ENCODE measurements around the gene TGFBR1. TPM values are rescaled to one million over a fixed set of nuclear protein-coding genes. Genes with fewer than 3 reads are reported as not detected.

TGFBR1 gene
- total RNA-seq, 1 experiment from 2014 or later = 9.5 TPM

GRCh38 chr9:99147177-99147576, 42.3 kb downstream of the TGFBR1 start:
- Histone ChIP-seq H3F3A (ENCODE audit: low read length, unreplicated experiment) (no peaks in the 10 kb centered on the region), H3K4me2 (ENCODE audit: low read length) (no peak overlapping the region), H3K4me3 (ENCODE audit: low read length) (no peak overlapping the region), H2AFZ (ENCODE audit: low read length) (no peak overlapping the region), H4K20me1 (ENCODE audit: low read length) (no peaks in the 10 kb centered on the region), H3K9ac (ENCODE audit: low read length) (no peak overlapping the region), H3K79me2 (ENCODE audit: low read length) (no peaks in the 10 kb centered on the region), H3K4me1 (ENCODE audit: insufficient read depth, low read length) (peaks cover 10% of the 10 kb centered on the region), H3K9me2 (replicated peaks; ENCODE audit: low read length) (no peaks in the 10 kb centered on the region), H3K27me3 (ENCODE audit: low read length) (no peaks in the 10 kb centered on the region), H3K9me3 (ENCODE audit: low read length) (no peaks in the 10 kb centered on the region), H3K27ac (ENCODE audit: low read length) (no peak overlapping the region), H3K36me3 (ENCODE audit: low read depth, low read length) (peaks cover 4% of the 10 kb centered on the region)
- CTCF ChIA-PET = no interaction called here
- ATAC-seq = no peak
- intact Hi-C loops (cut with micrococcal nuclease) = no loop called here
- no peak for DNase-seq
- TF ChIP-seq EZH2phosphoT487 (IDR thresholded peaks at IDR 0.05; ENCODE audit: borderline replicate concordance, low read length) = no peak
- no peak for TF ChIP-seq EZH2 (IDR thresholded peaks at IDR 0.05; ENCODE audit: low read length, unreplicated experiment)
- no TSS peak for BruUV-seq (replicated peaks)
- POLR2A ChIA-PET (ENCODE audit: unreplicated experiment) = no interaction called here

- no peak for TF ChIP-seq EZH2phosphoT487 (IDR thresholded peaks at IDR 0.05; ENCODE audit: borderline replicate concordance, low read length)
- TF ChIP-seq CTCF (conservative IDR thresholded peaks at IDR 0.05; ENCODE audit: low read depth, low read length) = no peak
- no peak for TF ChIP-seq EZH2 (IDR thresholded peaks at IDR 0.05; ENCODE audit: low read length, unreplicated experiment)
- Histone ChIP-seq H3K27ac (ENCODE audit: low read length) (no peak overlapping the region), H3F3A (ENCODE audit: low read length, unreplicated experiment) (no peaks in the 10 kb centered on the region), H3K9me2 (replicated peaks; ENCODE audit: low read length) (no peaks in the 10 kb centered on the region), H4K20me1 (ENCODE audit: low read length) (no peaks in the 10 kb centered on the region), H3K9ac (ENCODE audit: low read length) (no peak overlapping the region), H2AFZ (ENCODE audit: low read length) (no peak overlapping the region), H3K9me3 (ENCODE audit: low read length) (no peaks in the 10 kb centered on the region), H3K4me3 (ENCODE audit: low read length) (no peak overlapping the region), H3K79me2 (ENCODE audit: low read length) (no peaks in the 10 kb centered on the region), H3K27me3 (ENCODE audit: low read length) (no peaks in the 10 kb centered on the region), H3K4me2 (ENCODE audit: low read length) (no peak overlapping the region), H3K4me1 (ENCODE audit: insufficient read depth, low read length) (no peaks in the 10 kb centered on the region), H3K36me3 (ENCODE audit: low read depth, low read length) (no peaks in the 10 kb centered on the region; the same call in 1 of the 2 replicates)
- BruUV-seq (replicated peaks) = no TSS peak
- ChIA-PET CTCF (no interaction called here), POLR2A (ENCODE audit: unreplicated experiment) (no interaction called here)
- DNase-seq (no peak), ATAC-seq (no peak)
- intact Hi-C loops (cut with micrococcal nuclease) = no loop called here
These were observed 45.7 kb downstream of the TGFBR1 start for GRCh38 chr9:99150451-99151171.

- no peak overlapping the region for H3K9ac ChIP-seq (ENCODE audit: low read length)
- no peaks in the 10 kb centered on the region for H3K9me2 ChIP-seq (replicated peaks; ENCODE audit: low read length)
- H3K4me2 ChIP-seq (ENCODE audit: low read length) = no peak overlapping the region
- H3K4me1 ChIP-seq (ENCODE audit: insufficient read depth, low read length) = no peaks in the 10 kb centered on the region
- DNase-seq (no peak), ATAC-seq (no peak)
- intact Hi-C loops (cut with micrococcal nuclease) = no loop called here
- H3K79me2 ChIP-seq (ENCODE audit: low read length) = no peaks in the 10 kb centered on the region
- no peaks in the 10 kb centered on the region for H3K9me3 ChIP-seq (ENCODE audit: low read length)
- no peaks in the 10 kb centered on the region for H4K20me1 ChIP-seq (ENCODE audit: low read length)
- H3K36me3 ChIP-seq (ENCODE audit: low read depth, low read length) = no peaks in the 10 kb centered on the region; the same call in 1 of the 2 replicates
- no peaks in the 10 kb centered on the region for H3F3A ChIP-seq (ENCODE audit: low read length, unreplicated experiment)
- ChIA-PET CTCF (no interaction called here), POLR2A (ENCODE audit: unreplicated experiment) (no interaction called here)
- BruUV-seq (replicated peaks) = no TSS peak
- H2AFZ ChIP-seq (ENCODE audit: low read length) = no peak overlapping the region
- H3K27me3 ChIP-seq (ENCODE audit: low read length) = no peaks in the 10 kb centered on the region
- TF ChIP-seq EZH2phosphoT487 (IDR thresholded peaks at IDR 0.05; ENCODE audit: borderline replicate concordance, low read length) = no peak
- TF ChIP-seq EZH2 (IDR thresholded peaks at IDR 0.05; ENCODE audit: low read length, unreplicated experiment) = no peak
- H3K27ac ChIP-seq (ENCODE audit: low read length) = no peak overlapping the region
- H3K4me3 ChIP-seq (ENCODE audit: low read length) = no peak overlapping the region
These were observed 49.4 kb downstream of the TGFBR1 start for GRCh38 chr9:99154356-99154755.
